GM23338 (cell line): ENCODE measurements around the gene CNTNAP2. TPM values are rescaled to one million over a fixed set of nuclear protein-coding genes. Genes with fewer than 3 reads are reported as not detected.

Experiments used
- ATAC-seq: fragments of 200-7000 bp; cut with Tn5 transposase; 3 replicates; pipeline ENCODE4 v1.9.1; 2020
- DNase-seq: peaks from one replicate; pipeline ENCODE4 v3.0.0-alpha.2; 2015; ENCODE audit warnings: low spot score
- H2AFZ ChIP-seq: fragments of 200-600 bp; sonication (generic); 2 replicates; pipeline ENCODE4 v1.8.0; 2016; ENCODE audit warnings: antibody characterized with exemption, mild to moderate bottlenecking, moderate library complexity
- H3F3A ChIP-seq: fragments of 200-600 bp; sonication (generic); replicated peaks from 2 replicates; pipeline ENCODE4 v1.8.0; 2017; ENCODE audit warnings: antibody characterized with exemption, mixed run types, low read depth
- H3K27ac ChIP-seq: fragments of 200-600 bp; sonication (generic); 2 replicates; pipeline ENCODE4 v1.6.1; 2016; ENCODE audit warnings: low read depth
- H3K27me3 ChIP-seq: fragments of 200-600 bp; sonication (generic); 2 replicates; pipeline ENCODE4 v1.8.0; 2016; ENCODE audit warnings: mild to moderate bottlenecking, mixed run types, moderate library complexity; ENCODE audit not compliant: insufficient read depth
- H3K36me3 ChIP-seq: fragments of 200-600 bp; sonication (generic); 2 replicates; pipeline ENCODE4 v1.8.0; 2016; ENCODE audit warnings: mild to moderate bottlenecking; ENCODE audit not compliant: insufficient read depth
- H3K4me1 ChIP-seq: fragments of 200-600 bp; sonication (generic); 2 replicates; pipeline ENCODE4 v1.8.0; 2016; ENCODE audit warnings: mild to moderate bottlenecking, moderate library complexity; ENCODE audit not compliant: insufficient read depth
- H3K4me2 ChIP-seq: fragments of 200-600 bp; sonication (generic); 2 replicates; pipeline ENCODE4 v1.7.1; 2017; ENCODE audit warnings: mixed run types
- H3K4me3 ChIP-seq: fragments of 200-600 bp; sonication (generic); 2 replicates; pipeline ENCODE4 v1.6.1; 2016; ENCODE audit warnings: mixed run types
- H3K79me2 ChIP-seq: fragments of 200-600 bp; sonication (generic); replicated peaks from 2 replicates; pipeline ENCODE4 v1.8.0; 2017; ENCODE audit warnings: mild to moderate bottlenecking; ENCODE audit not compliant: insufficient read depth
- H3K9me2 ChIP-seq: fragments of 200-600 bp; sonication (generic); 2 replicates; pipeline ENCODE4 v1.8.0; 2017; ENCODE audit not compliant: insufficient read depth
- H4K20me1 ChIP-seq: fragments of 200-600 bp; sonication (generic); replicated peaks from 2 replicates; pipeline ENCODE4 v1.8.0; 2017; ENCODE audit warnings: mild to moderate bottlenecking; ENCODE audit not compliant: insufficient read depth
- H3K27ac Mint-ChIP-seq: 2 replicates; pipeline ENCODE4 v1.8.0; 2020; ENCODE audit warnings: inconsistent platforms, mild to moderate bottlenecking, moderate library complexity, mixed read lengths
- H3K27me3 Mint-ChIP-seq: 3 replicates; pipeline ENCODE4 v1.8.0; 2022; ENCODE audit warnings: low read depth, mild to moderate bottlenecking, moderate library complexity, mixed read lengths, inconsistent platforms; ENCODE audit not compliant: insufficient read depth, poor library complexity
- H3K36me3 Mint-ChIP-seq: 3 replicates; pipeline ENCODE4 v1.8.0; 2021; ENCODE audit warnings: low read depth, mild to moderate bottlenecking, inconsistent platforms, moderate library complexity, mixed read lengths
- H3K4me1 Mint-ChIP-seq: 3 replicates; pipeline ENCODE4 v1.8.0; 2020; ENCODE audit warnings: mild to moderate bottlenecking, inconsistent platforms, mixed read lengths
- H3K4me3 Mint-ChIP-seq: 3 replicates; pipeline ENCODE4 v1.8.0; 2021; ENCODE audit warnings: moderate library complexity, mild to moderate bottlenecking, inconsistent platforms, mixed read lengths
- H3K9me3 Mint-ChIP-seq: 3 replicates; pipeline ENCODE4 v1.8.0; 2020; ENCODE audit warnings: moderate library complexity, mild to moderate bottlenecking, inconsistent platforms, mixed read lengths
- CREB1 ChIP-seq: fragments of 250-450 bp; sonication (Bioruptor Pico); IDR thresholded peaks from 2 replicates; pipeline ENCODE4 v1.5.0; 2020; ENCODE audit warnings: low read depth, mild to moderate bottlenecking, moderate library complexity
- EZH2phosphoT487 ChIP-seq: fragments of 200-600 bp; sonication (generic); IDR thresholded peaks from one replicate; pipeline ENCODE4 v1.8.1; 2018; ENCODE audit warnings: antibody characterized with exemption; ENCODE audit not compliant: unreplicated experiment
- NANOG ChIP-seq: IDR thresholded peaks from 2 replicates; pipeline ENCODE4 v1.6.1; 2016; ENCODE audit warnings: antibody characterized with exemption, borderline replicate concordance
- POLR2AphosphoS5 ChIP-seq: IDR thresholded peaks from 2 replicates; pipeline ENCODE4 v1.6.1; 2016; ENCODE audit warnings: antibody characterized with exemption, low read depth
- STAT1 ChIP-seq: IDR thresholded peaks from one replicate; pipeline ENCODE4 v1.6.1; 2016; ENCODE audit warnings: antibody characterized with exemption; ENCODE audit not compliant: unreplicated experiment
- ZNF331 ChIP-seq: fragments of 250-450 bp; sonication (Bioruptor Pico); IDR thresholded peaks from 2 replicates; pipeline ENCODE4 v1.5.0; 2020; ENCODE audit warnings: low read depth, mild to moderate bottlenecking, moderate library complexity
- polyA plus RNA-seq: library from polyadenylated mRNA; unstranded; fragments of >200 nt; fragmentation: Nextera tagmentation; extraction: Ambion mirVana; gene quantifications from 2 replicates; pipeline ENCODE4 v1.2.1, GENCODE V29; 2016
- total RNA-seq: library from RNA; depleted of rRNA; stranded (reverse); fragments of >200 nt; shearing (Covaris generic); gene quantifications from 2 replicates; pipeline ENCODE4 v1.2.3, GENCODE V29; 2014
- TF ChIP-seq, protein P1 (sequence below): IDR thresholded peaks from one replicate; pipeline ENCODE4 v1.6.1; 2018; ENCODE audit warnings: antibody characterized with exemption; ENCODE audit not compliant: unreplicated experiment
- TF ChIP-seq, protein P2 (sequence below): IDR thresholded peaks from 2 replicates; pipeline ENCODE4 v1.6.1; 2016; ENCODE audit warnings: antibody characterized with exemption
- TF ChIP-seq, protein P3 (sequence below), 2 experiments: fragments of 200-600 bp in 1 of 2; sonication (generic) in 1 of 2; conservative IDR thresholded peaks; 2 replicates each; pipeline versions ENCODE4 v1.5.1 to v1.6.1; 2016 to 2017; ENCODE audit warnings: antibody characterized with exemption in 2 of 2, low read depth in 2 of 2, mild to moderate bottlenecking in 2 of 2, moderate library complexity in 1 of 2
- TF ChIP-seq, protein P4 (sequence below): fragments of 250-450 bp; sonication (Bioruptor Pico); IDR thresholded peaks from 2 replicates; pipeline ENCODE4 v1.5.0; 2020; ENCODE audit warnings: mild to moderate bottlenecking, moderate library complexity

Gene CNTNAP2
- total and polyA plus RNA-seq, 2 experiments from 2014 or later = 38.2 to 61.3 TPM

- TF ChIP-seq, protein P1, sequence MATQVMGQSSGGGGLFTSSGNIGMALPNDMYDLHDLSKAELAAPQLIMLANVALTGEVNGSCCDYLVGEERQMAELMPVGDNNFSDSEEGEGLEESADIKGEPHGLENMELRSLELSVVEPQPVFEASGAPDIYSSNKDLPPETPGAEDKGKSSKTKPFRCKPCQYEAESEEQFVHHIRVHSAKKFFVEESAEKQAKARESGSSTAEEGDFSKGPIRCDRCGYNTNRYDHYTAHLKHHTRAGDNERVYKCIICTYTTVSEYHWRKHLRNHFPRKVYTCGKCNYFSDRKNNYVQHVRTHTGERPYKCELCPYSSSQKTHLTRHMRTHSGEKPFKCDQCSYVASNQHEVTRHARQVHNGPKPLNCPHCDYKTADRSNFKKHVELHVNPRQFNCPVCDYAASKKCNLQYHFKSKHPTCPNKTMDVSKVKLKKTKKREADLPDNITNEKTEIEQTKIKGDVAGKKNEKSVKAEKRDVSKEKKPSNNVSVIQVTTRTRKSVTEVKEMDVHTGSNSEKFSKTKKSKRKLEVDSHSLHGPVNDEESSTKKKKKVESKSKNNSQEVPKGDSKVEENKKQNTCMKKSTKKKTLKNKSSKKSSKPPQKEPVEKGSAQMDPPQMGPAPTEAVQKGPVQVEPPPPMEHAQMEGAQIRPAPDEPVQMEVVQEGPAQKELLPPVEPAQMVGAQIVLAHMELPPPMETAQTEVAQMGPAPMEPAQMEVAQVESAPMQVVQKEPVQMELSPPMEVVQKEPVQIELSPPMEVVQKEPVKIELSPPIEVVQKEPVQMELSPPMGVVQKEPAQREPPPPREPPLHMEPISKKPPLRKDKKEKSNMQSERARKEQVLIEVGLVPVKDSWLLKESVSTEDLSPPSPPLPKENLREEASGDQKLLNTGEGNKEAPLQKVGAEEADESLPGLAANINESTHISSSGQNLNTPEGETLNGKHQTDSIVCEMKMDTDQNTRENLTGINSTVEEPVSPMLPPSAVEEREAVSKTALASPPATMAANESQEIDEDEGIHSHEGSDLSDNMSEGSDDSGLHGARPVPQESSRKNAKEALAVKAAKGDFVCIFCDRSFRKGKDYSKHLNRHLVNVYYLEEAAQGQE = no peak
Observed at GRCh38 chr7:147182874-147183273, 1066.3 kb downstream of the CNTNAP2 start (continued).

GRCh38 chr7:147183276-147183675 is 1066.7 kb downstream of the CNTNAP2 start:
- H3F3A ChIP-seq = no peaks in the 10 kb centered on the region
- no peaks in the 10 kb centered on the region for H4K20me1 ChIP-seq
- H3K4me1 ChIP-seq = no peaks in the 10 kb centered on the region
- no peak overlapping the region for H2AFZ ChIP-seq
- peaks cover 4% of the 10 kb centered on the region; the same call in 1 of the 3 replicates for H3K36me3 Mint-ChIP-seq
- DNase-seq (no peak), ATAC-seq (no peak)
- H3K9me3 Mint-ChIP-seq = peaks cover 23% of the 10 kb centered on the region
- no peak overlapping the region for H3K27ac ChIP-seq
- H3K4me3 ChIP-seq = no peak overlapping the region
- H3K79me2 ChIP-seq = no peaks in the 10 kb centered on the region
- H3K4me3 Mint-ChIP-seq = no peak overlapping the region
- H3K4me2 ChIP-seq = no peak overlapping the region
- no peaks in the 10 kb centered on the region for H3K27me3 Mint-ChIP-seq
- no peak overlapping the region for H3K27ac Mint-ChIP-seq
- H3K9me2 ChIP-seq = no peaks in the 10 kb centered on the region
- H3K4me1 Mint-ChIP-seq = no peaks in the 10 kb centered on the region
- H3K36me3 ChIP-seq = no peaks in the 10 kb centered on the region; the same call in 1 of the 2 replicates
- H3K27me3 ChIP-seq = no peaks in the 10 kb centered on the region
- TF ChIP-seq POLR2AphosphoS5 = no peak
- TF ChIP-seq, protein P2, sequence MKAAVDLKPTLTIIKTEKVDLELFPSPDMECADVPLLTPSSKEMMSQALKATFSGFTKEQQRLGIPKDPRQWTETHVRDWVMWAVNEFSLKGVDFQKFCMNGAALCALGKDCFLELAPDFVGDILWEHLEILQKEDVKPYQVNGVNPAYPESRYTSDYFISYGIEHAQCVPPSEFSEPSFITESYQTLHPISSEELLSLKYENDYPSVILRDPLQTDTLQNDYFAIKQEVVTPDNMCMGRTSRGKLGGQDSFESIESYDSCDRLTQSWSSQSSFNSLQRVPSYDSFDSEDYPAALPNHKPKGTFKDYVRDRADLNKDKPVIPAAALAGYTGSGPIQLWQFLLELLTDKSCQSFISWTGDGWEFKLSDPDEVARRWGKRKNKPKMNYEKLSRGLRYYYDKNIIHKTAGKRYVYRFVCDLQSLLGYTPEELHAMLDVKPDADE = no peak
- TF ChIP-seq, protein P3, sequence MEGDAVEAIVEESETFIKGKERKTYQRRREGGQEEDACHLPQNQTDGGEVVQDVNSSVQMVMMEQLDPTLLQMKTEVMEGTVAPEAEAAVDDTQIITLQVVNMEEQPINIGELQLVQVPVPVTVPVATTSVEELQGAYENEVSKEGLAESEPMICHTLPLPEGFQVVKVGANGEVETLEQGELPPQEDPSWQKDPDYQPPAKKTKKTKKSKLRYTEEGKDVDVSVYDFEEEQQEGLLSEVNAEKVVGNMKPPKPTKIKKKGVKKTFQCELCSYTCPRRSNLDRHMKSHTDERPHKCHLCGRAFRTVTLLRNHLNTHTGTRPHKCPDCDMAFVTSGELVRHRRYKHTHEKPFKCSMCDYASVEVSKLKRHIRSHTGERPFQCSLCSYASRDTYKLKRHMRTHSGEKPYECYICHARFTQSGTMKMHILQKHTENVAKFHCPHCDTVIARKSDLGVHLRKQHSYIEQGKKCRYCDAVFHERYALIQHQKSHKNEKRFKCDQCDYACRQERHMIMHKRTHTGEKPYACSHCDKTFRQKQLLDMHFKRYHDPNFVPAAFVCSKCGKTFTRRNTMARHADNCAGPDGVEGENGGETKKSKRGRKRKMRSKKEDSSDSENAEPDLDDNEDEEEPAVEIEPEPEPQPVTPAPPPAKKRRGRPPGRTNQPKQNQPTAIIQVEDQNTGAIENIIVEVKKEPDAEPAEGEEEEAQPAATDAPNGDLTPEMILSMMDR (conservative IDR thresholded peaks at IDR 0.05; ENCODE audit: low read depth in 2 of 2) = no peak
- no peak for TF ChIP-seq NANOG
- TF ChIP-seq CREB1 = no peak
- TF ChIP-seq ZNF331 (CRISPR knock-in tag) = no peak
- TF ChIP-seq, protein P4, sequence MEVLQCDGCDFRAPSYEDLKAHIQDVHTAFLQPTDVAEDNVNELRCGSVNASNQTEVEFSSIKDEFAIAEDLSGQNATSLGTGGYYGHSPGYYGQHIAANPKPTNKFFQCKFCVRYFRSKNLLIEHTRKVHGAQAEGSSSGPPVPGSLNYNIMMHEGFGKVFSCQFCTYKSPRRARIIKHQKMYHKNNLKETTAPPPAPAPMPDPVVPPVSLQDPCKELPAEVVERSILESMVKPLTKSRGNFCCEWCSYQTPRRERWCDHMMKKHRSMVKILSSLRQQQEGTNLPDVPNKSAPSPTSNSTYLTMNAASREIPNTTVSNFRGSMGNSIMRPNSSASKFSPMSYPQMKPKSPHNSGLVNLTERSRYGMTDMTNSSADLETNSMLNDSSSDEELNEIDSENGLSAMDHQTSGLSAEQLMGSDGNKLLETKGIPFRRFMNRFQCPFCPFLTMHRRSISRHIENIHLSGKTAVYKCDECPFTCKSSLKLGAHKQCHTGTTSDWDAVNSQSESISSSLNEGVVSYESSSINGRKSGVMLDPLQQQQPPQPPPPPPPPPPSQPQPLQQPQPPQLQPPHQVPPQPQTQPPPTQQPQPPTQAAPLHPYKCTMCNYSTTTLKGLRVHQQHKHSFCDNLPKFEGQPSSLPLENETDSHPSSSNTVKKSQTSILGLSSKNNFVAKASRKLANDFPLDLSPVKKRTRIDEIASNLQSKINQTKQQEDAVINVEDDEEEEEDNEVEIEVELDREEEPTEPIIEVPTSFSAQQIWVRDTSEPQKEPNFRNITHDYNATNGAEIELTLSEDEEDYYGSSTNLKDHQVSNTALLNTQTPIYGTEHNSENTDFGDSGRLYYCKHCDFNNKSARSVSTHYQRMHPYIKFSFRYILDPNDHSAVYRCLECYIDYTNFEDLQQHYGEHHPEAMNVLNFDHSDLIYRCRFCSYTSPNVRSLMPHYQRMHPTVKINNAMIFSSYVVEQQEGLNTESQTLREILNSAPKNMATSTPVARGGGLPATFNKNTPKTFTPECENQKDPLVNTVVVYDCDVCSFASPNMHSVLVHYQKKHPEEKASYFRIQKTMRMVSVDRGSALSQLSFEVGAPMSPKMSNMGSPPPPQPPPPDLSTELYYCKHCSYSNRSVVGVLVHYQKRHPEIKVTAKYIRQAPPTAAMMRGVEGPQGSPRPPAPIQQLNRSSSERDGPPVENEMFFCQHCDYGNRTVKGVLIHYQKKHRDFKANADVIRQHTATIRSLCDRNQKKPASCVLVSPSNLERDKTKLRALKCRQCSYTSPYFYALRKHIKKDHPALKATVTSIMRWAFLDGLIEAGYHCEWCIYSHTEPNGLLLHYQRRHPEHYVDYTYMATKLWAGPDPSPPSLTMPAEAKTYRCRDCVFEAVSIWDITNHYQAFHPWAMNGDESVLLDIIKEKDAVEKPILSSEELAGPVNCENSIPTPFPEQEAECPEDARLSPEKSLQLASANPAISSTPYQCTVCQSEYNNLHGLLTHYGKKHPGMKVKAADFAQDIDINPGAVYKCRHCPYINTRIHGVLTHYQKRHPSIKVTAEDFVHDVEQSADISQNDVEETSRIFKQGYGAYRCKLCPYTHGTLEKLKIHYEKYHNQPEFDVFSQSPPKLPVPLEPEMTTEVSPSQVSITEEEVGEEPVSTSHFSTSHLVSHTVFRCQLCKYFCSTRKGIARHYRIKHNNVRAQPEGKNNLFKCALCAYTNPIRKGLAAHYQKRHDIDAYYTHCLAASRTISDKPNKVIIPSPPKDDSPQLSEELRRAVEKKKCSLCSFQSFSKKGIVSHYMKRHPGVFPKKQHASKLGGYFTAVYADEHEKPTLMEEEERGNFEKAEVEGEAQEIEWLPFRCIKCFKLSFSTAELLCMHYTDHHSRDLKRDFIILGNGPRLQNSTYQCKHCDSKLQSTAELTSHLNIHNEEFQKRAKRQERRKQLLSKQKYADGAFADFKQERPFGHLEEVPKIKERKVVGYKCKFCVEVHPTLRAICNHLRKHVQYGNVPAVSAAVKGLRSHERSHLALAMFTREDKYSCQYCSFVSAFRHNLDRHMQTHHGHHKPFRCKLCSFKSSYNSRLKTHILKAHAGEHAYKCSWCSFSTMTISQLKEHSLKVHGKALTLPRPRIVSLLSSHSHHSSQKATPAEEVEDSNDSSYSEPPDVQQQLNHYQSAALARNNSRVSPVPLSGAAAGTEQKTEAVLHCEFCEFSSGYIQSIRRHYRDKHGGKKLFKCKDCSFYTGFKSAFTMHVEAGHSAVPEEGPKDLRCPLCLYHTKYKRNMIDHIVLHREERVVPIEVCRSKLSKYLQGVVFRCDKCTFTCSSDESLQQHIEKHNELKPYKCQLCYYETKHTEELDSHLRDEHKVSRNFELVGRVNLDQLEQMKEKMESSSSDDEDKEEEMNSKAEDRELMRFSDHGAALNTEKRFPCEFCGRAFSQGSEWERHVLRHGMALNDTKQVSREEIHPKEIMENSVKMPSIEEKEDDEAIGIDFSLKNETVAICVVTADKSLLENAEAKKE = no peak
- no peak for TF ChIP-seq EZH2phosphoT487
- TF ChIP-seq STAT1 = no peak
